ENCODE data around the gene F8A2.
"Not testable (repeated sequence)": the region's sequence is repeated elsewhere in the genome, so short reads cannot be mapped to it uniquely, and the experiment has no call there.

The F8A2 gene

DNA sequence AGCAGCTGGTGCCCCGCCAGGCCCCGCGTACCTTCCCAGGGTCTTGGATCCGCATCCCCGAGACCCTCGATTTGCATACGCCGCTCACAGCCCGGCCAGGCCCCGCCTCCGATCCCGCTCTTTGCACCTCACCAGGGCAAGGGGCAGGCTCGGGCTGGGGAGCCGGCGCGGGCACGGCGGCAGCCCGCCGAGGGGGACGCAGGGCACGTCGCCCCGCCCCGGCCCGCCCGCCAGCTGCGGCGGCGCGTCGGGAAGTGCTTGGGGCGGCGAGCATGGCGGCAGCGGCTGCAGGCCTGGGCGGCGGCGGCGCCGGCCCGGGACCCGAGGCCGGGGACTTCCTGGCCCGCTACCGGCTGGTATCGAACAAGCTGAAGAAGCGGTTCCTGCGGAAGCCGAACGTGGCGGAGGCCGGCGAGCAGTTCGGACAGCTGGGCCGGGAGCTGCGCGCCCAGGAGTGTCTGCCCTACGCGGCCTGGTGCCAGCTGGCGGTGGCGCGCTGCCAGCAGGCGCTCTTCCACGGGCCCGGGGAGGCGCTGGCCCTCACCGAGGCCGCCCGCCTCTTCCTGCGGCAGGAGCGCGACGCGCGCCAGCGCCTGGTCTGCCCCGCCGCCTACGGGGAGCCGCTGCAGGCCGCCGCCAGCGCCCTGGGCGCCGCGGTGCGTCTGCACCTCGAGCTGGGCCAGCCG lies at the start of gene F8A2:
Gene F8A2, plus strand, starts transcription at position 253 of the 686 bp plus-strand sequence. Its CDS starts 20 bp downstream, at position 273.
- DNase-seq, result not testable (repeated sequence)

DNA sequence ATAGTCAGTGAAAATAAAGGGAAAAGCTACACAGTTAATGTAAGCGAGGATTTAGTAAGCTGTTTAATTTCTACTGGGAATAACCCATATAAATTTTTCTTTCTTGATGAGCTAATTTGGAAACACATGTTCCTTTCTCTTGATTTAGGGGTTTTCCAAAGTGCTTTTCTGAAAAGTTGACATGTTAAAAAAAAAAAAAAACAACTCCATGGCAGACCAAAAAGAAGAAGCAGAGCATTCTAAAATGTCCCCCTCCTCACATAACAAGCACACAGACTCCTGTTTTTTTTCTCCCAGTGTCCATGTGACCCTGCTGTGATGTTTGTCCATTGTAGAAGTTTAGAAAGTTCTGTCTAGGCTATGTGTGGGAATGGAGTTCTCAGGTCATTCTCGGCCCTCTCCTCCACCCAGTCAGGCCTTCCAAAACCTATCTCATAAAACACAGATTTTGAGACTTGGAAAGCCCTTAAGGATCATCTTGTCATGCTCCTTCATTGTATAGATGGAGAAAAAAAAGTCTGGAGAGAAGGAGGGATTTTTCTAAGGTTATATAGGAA lies 48.3 kb upstream of the F8A2 start:
- DNase-seq, result no peak

DNA sequence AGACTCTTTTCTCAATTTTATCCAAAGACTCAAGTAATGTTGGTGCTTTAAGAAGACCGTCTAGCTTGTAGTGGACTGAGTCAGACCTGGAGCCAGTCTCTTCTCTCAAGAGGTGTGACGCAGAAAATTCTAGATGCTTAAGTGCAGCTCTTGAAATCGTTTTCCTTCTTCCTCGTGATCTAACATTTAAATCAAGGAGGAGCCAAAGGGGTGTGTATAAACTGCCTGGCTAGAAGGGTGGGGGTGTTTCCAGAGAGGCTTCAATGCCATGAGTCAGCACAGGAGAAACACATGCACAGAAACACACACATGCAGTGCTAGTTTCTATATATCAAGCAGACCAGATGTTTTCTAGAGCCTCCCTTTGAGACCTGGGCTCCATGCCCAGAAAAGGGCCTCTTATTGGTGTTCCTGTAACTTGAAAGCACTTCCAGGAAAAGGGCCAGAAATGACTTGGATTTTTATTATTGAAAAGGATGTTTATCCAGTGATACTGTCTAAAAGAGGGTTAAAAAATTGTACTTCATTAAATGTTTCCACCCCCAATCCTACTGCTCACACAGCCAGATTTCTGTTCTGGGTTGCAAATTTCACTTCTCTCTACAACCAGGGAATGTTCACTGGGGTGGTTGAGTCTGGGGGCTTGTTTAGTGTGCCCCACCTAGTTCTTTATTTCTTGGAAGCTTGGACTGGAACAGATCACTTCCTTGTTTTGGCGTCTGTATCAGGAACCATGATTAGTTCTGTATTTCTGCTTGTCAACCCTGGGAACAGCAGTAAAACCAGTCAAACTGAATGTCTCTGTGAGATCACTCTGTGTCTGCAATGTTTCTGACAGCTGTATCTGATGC lies 47.2 kb upstream of the F8A2 start, which contains the start of gene CLIC2:
Gene CLIC2, minus strand, starts transcription at position 129 of the 851 bp plus-strand sequence. CDS start 187 bp downstream, outside the sequence.
- DNase-seq, result no peak

DNA sequence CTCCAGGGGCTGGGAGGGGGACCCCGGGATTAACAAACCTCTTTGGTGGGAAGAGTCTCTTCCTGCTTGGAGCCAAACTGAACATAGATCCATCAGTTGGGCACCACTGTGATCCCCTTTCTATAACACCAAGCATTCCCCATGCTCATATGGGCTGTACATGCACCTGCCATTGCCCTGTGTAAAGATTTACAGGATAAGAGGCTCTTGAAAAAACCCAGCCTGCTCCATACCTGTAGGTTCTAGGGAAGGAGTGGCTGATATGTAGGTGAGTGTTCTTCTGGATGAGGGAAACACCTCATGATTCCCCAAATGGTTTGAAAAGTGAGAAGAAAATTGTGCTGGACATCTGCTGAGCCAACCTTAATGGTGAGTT lies 46.6 kb upstream of the F8A2 start:
- DNase-seq, result not testable (repeated sequence)

DNA sequence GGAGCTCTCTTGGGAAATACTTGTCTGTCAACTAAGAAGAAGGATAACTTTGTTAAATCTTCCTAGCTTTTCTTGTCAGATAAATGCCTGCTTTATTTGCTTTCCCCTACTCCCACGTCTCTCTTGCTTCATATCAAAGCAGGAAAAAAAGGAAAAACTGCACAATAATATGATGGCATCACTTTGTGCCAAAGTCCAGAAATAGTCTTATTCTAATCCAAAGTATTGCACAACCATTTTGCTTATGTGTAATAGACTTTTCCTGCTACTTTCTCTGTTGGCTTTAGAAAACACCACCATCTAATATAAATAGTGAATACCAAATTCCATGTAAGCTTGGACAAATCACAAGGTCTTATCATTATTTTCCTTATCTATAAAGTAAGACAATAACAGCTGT lies 36.2 kb upstream of the F8A2 start:
- not testable (repeated sequence) for DNase-seq

DNA sequence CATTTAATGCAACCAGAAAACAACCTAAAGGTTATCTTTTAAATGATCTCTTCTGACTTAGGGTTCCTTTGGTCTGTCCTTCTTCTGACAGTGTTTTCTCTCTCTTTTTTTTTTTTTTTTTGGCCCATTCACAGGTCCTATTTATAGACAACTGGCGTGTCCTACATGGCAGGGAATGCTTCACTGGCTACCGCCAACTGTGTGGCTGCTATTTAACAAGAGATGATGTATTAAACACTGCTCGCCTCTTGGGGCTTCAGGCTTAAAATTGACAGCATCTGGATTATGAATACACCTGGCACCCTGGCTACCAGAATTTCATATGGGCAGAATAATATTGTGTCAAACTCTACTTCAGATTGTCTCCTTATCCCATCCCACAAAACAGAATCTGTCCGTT lies 32.4 kb upstream of the F8A2 start:
- DNase-seq, result not testable (repeated sequence)

DNA sequence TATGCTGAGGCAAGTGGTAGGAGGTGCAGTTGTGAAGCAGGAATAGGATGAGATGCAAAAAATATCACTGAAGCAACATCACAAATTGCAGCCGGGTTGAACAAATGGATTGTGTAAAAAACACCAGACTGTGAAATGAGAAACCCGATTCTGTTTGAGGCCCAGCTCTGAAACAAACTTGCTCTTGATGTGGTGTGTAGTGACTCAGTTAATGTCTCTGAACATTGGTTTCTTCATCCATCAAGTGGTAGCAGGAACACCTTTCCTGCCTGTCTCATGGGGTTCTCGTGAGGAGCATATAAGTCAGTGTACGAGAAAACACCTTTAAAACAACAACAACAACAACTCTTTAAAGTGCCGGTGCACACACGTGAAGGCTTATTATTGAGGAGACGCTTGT lies 18.2 kb upstream of the F8A2 start:
- not testable (repeated sequence) for DNase-seq

DNA sequence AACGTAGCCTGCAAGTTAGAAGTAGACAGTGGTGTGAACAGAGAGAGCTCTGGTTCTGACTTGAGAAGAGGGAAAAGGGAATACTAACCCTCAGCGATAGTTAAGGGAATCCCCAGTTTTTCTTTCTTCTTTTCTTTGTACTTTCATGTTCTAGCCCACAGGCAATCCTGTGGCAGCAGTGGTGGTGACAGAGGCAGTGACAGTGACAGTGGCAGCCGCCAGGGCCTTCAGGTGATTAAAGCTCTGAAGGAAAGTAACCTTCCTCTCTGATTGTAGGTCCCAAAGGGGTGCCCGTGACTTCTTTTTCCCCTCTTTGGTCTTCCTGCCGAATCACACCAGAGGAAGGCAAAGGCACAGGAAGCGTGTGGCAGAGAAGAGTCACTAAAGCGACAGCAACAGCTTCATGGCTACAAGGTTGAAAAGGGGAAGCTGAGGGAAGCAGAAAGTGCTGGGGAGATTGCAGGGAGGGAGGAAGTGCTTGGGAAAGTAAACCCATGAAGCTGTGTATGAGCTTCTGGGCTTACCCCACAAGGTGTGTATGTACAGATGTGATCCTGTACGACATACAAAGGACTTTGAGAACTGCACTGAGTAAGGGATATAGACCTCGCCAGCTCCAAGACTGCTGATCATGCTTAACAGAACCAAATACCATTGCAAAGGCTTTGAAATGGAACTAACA lies 8.0 kb upstream of the F8A2 start:
- not testable (repeated sequence) for DNase-seq

DNA sequence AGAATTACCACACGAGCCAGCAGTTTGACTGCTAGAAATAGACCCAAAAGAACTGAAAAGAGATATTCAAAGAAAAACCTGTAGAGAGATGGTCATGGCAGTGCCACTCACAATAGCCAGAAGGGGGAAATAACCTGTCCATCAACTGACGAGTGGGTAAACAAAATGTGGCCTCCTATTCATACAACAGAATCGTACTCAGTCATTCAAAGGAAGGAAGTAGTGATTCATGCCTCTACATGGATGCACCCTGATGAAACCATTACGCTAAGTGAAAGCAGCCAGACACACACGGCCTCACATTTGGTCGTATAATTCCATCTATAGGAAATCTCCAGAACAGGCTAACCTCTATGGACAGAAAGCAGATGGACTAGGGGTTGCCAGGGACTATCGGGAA lies 2.1 kb upstream of the F8A2 start:
- DNase-seq, result not testable (repeated sequence)

DNA sequence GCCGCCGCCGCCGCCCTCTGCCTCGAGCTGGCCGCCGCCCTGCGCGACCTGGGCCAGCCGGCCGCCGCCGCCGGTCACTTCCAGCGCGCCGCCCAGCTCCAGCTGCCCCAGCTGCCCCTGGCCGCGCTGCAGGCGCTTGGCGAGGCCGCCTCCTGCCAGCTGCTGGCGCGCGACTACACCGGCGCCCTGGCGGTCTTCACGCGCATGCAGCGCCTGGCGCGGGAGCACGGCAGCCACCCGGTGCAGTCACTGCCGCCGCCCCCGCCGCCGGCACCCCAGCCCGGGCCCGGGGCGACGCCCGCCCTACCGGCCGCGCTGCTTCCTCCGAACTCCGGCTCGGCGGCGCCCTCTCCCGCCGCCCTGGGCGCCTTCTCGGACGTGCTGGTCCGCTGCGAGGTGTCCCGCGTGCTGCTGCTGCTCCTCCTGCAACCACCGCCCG lies 653 bp downstream of the F8A2 start:
- not testable (repeated sequence) for DNase-seq

DNA sequence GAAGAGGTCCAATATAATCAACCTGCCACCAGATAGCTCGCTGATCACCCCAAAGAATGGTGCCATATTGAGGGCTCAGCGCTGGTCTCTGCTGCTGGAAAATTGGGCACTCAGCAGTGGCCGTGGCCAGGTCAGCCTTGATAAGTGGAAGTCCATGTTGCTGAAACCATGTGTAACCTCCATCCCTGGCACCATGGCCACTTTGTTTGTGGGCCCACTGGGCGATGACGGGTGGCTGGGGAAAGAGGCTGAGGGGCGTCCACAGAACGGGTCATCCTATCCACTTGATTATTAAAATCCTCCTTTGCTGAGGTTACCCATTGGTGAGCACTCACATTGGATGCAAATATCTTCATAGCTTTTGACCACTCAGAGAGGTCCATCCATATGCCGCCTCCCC lies 7.7 kb downstream of the F8A2 start:
- no peak for DNase-seq

DNA sequence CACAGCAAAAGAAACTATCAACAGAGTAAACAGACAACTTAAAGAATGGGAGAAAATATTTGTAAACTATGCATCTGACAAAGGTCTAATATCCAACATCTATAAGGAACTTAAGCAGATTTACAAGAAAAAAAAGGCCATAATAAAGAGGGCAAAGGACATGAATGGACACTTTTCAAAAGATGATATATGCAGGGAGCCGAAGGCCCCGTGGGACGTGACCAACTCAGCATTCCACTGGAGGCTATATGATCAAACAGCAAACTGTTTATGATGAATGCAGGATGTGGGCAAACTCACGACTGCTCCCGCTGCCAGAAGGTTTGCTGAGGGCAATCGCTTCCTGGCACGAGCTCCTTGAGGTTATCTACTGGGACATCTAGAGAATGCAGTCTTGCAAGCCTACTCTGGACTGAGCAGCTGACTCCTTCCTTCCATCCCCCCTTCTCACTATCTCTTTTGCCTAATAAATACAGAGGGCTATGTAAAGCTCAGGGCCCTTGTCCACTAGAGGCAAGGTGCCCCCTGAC lies 12.9 kb downstream of the F8A2 start:
- not testable (repeated sequence) for DNase-seq

DNA sequence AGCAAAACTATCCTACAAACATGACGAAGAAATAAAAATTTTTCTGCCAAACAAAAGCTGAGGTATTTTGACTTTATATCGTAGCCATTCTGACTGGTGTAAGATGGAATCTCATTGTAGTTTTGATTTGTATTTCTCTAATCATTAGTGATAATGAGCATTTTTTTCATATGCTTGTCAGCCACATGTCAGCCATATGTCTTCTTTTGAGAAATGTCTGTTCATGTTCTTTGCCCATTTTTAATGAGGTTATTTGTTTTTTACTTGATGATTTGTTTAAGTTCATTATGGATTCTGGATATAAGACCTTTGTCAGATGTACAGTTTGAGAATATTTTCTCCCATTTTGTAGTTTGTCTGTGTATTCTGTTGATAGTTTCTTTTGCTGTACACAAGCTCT lies 24.5 kb downstream of the F8A2 start:
- no peak for DNase-seq

DNA sequence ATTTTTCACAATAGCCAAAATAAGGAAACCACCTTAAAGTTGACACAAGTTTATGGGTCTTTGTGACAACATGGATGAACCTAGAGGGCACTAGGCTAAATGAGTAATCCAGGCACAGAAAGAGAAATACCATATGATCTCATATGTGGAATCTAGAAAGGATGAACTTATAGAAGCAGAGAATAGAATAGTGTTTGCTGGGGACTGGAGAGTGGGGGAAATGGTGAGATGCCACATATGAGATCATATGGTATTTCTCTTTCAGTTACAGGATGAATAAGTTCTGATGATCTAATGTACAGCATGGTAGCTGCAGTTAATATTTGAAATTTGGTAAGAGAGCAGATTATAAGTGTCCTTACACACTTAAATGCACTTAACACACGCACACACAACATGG lies 35.9 kb downstream of the F8A2 start:
- no peak for DNase-seq
